DMS53 (cell line): Measurements from ENCODE around the gene NADK.

Experiments
- DNase-seq: peaks from one replicate; lab custom pipeline; 2025; lab: John Stamatoyannopoulos, UW

Gene NADK

GRCh38 chr1:1786836-1787605 is 8.8 kb upstream of the NADK start:
- DNase-seq, result no peak

GRCh38 chr1:1785666-1786065 is 7.4 kb upstream of the NADK start:
- no peak for DNase-seq

- no peak for DNase-seq
Observed at GRCh38 chr1:1784933-1785332, 6.7 kb upstream of the NADK start.

GRCh38 chr1:1783320-1783719 is 5.0 kb upstream of the NADK start:
- peak; percentile 59 for DNase-seq

- DNase-seq, result peak; percentile 92
Observed at GRCh38 chr1:1782399-1783221, 4.3 kb upstream of the NADK start.

- peak; percentile 38 for DNase-seq
Observed at GRCh38 chr1:1781526-1781903, 3.2 kb upstream of the NADK start.

GRCh38 chr1:1780598-1781525 is 2.6 kb upstream of the NADK start:
- DNase-seq, result no peak

- DNase-seq, result peak; percentile 48
Observed at GRCh38 chr1:1779691-1780597, 1.7 kb upstream of the NADK start.

- peak; percentile 73 for DNase-seq
Observed at GRCh38 chr1:1779320-1779675, 1.0 kb upstream of the NADK start.

GRCh38 chr1:1778663-1779319 is 521 bp upstream of the NADK start:
- DNase-seq, result peak; percentile 93

GRCh38 chr1:1777583-1777899 is 729 bp downstream of the NADK start:
- peak; percentile 40 for DNase-seq

GRCh38 chr1:1776672-1777582 is 1.3 kb downstream of the NADK start:
- DNase-seq, result no peak

- DNase-seq, result no peak
Observed at GRCh38 chr1:1775327-1776226, 2.7 kb downstream of the NADK start.

GRCh38 chr1:1773874-1774273 is 4.4 kb downstream of the NADK start:
- no peak for DNase-seq

GRCh38 chr1:1771096-1771495 is 7.2 kb downstream of the NADK start:
- no peak for DNase-seq

GRCh38 chr1:1770102-1770501 is 8.2 kb downstream of the NADK start:
- no peak for DNase-seq

- DNase-seq, result no peak
Observed at GRCh38 chr1:1768249-1768992, 9.8 kb downstream of the NADK start.

- DNase-seq, result no peak
Observed at GRCh38 chr1:1764876-1765470, 13.3 kb downstream of the NADK start.
